IMR-90 (cell line): ENCODE data around the gene SEH1L. TPM values are rescaled to one million over a fixed set of nuclear protein-coding genes. Genes with fewer than 3 reads are reported as not detected.

Source experiments
- ATAC-seq: fragments of 200-7000 bp; cut with Tn5 transposase; 2 replicates; pipeline ENCODE4 v1.9.1; 2020; ENCODE audit warnings: low read depth, mild to moderate bottlenecking, moderate library complexity
- BruUV-seq: library from RNA; stranded (reverse); fragments of 400-500 nt; replicated peaks from 2 replicates; lab custom pipeline; 2021; lab: Mats Ljungman, UMichigan
- CTCF ChIA-PET: fragments of 300-600 bp; formaldehyde crosslinking; extraction: SDS; loops from one replicate; lab custom pipeline; 2021; ENCODE audit warnings: antibody characterized with exemption; lab: Yijun Ruan, JAX
- POLR2A ChIA-PET: fragments of 300-600 bp; sonication (Branson Sonifier 250); formaldehyde crosslinking; loops from one replicate; lab custom pipeline; 2022; ENCODE audit warnings: antibody characterized with exemption; ENCODE audit not compliant: unreplicated experiment; lab: Charles Lee
- DNase-seq: peaks from one replicate; pipeline ENCODE4 v3.0.0; 2013
- H2AFZ ChIP-seq: replicated peaks from 2 replicates; pipeline ENCODE3; 2013; ENCODE audit warnings: low read length, mild to moderate bottlenecking; ENCODE audit not compliant: poor library complexity
- H2AK5ac ChIP-seq: 2 replicates; pipeline ENCODE4 v1.6.1; 2013; ENCODE audit warnings: low read depth, low read length, inconsistent platforms
- H2AK9ac ChIP-seq: replicated peaks from 2 replicates; pipeline ENCODE3; 2013; ENCODE audit warnings: mild to moderate bottlenecking, low read depth, low read length, moderate library complexity; ENCODE audit not compliant: poor library complexity
- H2BK120ac ChIP-seq: 2 replicates; pipeline ENCODE4 v1.6.1; 2013; ENCODE audit warnings: low read depth, low read length, inconsistent platforms
- H2BK15ac ChIP-seq: 3 replicates; pipeline ENCODE4 v1.6.1; 2013; ENCODE audit warnings: low read depth, low read length, inconsistent platforms
- H2BK20ac ChIP-seq: 2 replicates; pipeline ENCODE4 v1.6.1; 2013; ENCODE audit warnings: low read depth, mild to moderate bottlenecking, inconsistent platforms, low read length, moderate library complexity
- H2BK5ac ChIP-seq: 2 replicates; pipeline ENCODE4 v1.6.1; 2013; ENCODE audit warnings: mild to moderate bottlenecking, low read depth, low read length, inconsistent platforms; ENCODE audit not compliant: poor library complexity, severe bottlenecking
- H3K14ac ChIP-seq: replicated peaks from 2 replicates; pipeline ENCODE4 v1.6.1; 2013; ENCODE audit warnings: low read depth, low read length, inconsistent platforms
- H3K18ac ChIP-seq: 2 replicates; pipeline ENCODE4 v1.6.1; 2013; ENCODE audit warnings: low read depth, low read length, control low read depth
- H3K23ac ChIP-seq: 2 replicates; pipeline ENCODE4 v1.6.1; 2013; ENCODE audit warnings: low read depth, low read length, inconsistent platforms
- H3K27ac ChIP-seq: 2 replicates; pipeline ENCODE4 v1.5.1; 2013; ENCODE audit warnings: mild to moderate bottlenecking, control low read depth, low read length; ENCODE audit not compliant: insufficient read depth
- H3K27me3 ChIP-seq: 2 replicates; pipeline ENCODE4 v1.6.1; 2013; ENCODE audit warnings: low read length; ENCODE audit not compliant: control insufficient read depth, insufficient read depth
- H3K36me3 ChIP-seq: 2 replicates; pipeline ENCODE4 v1.6.1; 2013; ENCODE audit warnings: low read length, mixed read lengths; ENCODE audit not compliant: control insufficient read depth, insufficient read depth
- H3K4ac ChIP-seq: 2 replicates; pipeline ENCODE4 v1.6.1; 2013; ENCODE audit warnings: low read depth, low read length, inconsistent platforms
- H3K4me1 ChIP-seq: 2 replicates; pipeline ENCODE4 v1.6.1; 2013; ENCODE audit warnings: low read length, mixed read lengths; ENCODE audit not compliant: control insufficient read depth, insufficient read depth
- H3K4me2 ChIP-seq: 2 replicates; pipeline ENCODE4 v1.6.1; 2013; ENCODE audit warnings: low read depth, mild to moderate bottlenecking, control low read depth, low read length, moderate library complexity
- H3K4me3 ChIP-seq: 2 replicates; pipeline ENCODE4 v1.5.1; 2013; ENCODE audit warnings: low read depth, mild to moderate bottlenecking, control low read depth, low read length, moderate library complexity; ENCODE audit not compliant: insufficient read depth
- H3K56ac ChIP-seq: 2 replicates; pipeline ENCODE4 v1.6.1; 2013; ENCODE audit warnings: low read length, inconsistent platforms; ENCODE audit not compliant: insufficient read depth; ENCODE audit errors: extremely low read depth
- H3K79me1 ChIP-seq, 2 experiments: 2 replicates each; pipeline ENCODE4 v1.6.1; 2013; ENCODE audit warnings: low read length in 2 of 2, inconsistent platforms in 1 of 2, low read depth in 1 of 2
- H3K9ac ChIP-seq: 2 replicates; pipeline ENCODE4 v1.6.1; 2013; ENCODE audit warnings: low read depth, low read length, control low read depth
- H3K9me1 ChIP-seq: 2 replicates; pipeline ENCODE4 v1.6.1; 2013; ENCODE audit warnings: low read length, inconsistent platforms; ENCODE audit not compliant: insufficient read depth
- H3K9me3 ChIP-seq: 2 replicates; pipeline ENCODE4 v1.6.1; 2013; ENCODE audit warnings: low read length; ENCODE audit not compliant: control insufficient read depth, insufficient read depth
- H4K20me1 ChIP-seq: 2 replicates; pipeline ENCODE4 v1.6.1; 2013; ENCODE audit warnings: low read length, inconsistent platforms; ENCODE audit not compliant: insufficient read depth
- H4K5ac ChIP-seq: 2 replicates; pipeline ENCODE4 v1.6.1; 2013; ENCODE audit warnings: mild to moderate bottlenecking, low read depth, low read length, control low read depth
- H4K8ac ChIP-seq, 2 experiments: 2 replicates each; pipeline ENCODE4 v1.6.1; 2013; ENCODE audit warnings: low read depth in 2 of 2, low read length in 2 of 2, control low read depth in 1 of 2, inconsistent platforms in 1 of 2
- H4K91ac ChIP-seq: 2 replicates; pipeline ENCODE4 v1.6.1; 2013; ENCODE audit warnings: low read depth, low read length, inconsistent platforms; ENCODE audit not compliant: insufficient read depth
- BHLHE40 ChIP-seq: fragments of 150-350 bp; IDR thresholded peaks from 2 replicates; pipeline ENCODE4 v1.6.1; 2016; ENCODE audit warnings: mild to moderate bottlenecking, low read depth, low read length
- CHD1 ChIP-seq: IDR thresholded peaks from 2 replicates; pipeline ENCODE4 v1.6.1; 2012; ENCODE audit warnings: low read depth, low read length, improper control_type of control experiment
- CTCF ChIP-seq: conservative IDR thresholded peaks from 2 replicates; pipeline ENCODE4 v1.5.1; 2012; ENCODE audit warnings: mild to moderate bottlenecking, low read depth, low read length, improper control_type of control experiment
- FOS ChIP-seq: fragments of 150-350 bp; IDR thresholded peaks from 2 replicates; pipeline ENCODE4 v1.6.1; 2016; ENCODE audit warnings: low read depth, low read length
- MAFK ChIP-seq: IDR thresholded peaks from 2 replicates; pipeline ENCODE4 v1.6.1; 2012; ENCODE audit warnings: low read depth, low read length, improper control_type of control experiment
- MAZ ChIP-seq: IDR thresholded peaks from 2 replicates; pipeline ENCODE4 v1.6.1; 2012; ENCODE audit warnings: low read depth, mild to moderate bottlenecking, low read length, improper control_type of control experiment, moderate library complexity, borderline replicate concordance
- POLR2A ChIP-seq: IDR thresholded peaks from 2 replicates; pipeline ENCODE4 v1.6.1; 2012; ENCODE audit warnings: mild to moderate bottlenecking, low read depth, low read length
- WGBS, 2 experiments: methylation state at CpG; one replicate each; pipeline versions ENCODE4 v1.1.5 to v1.1.7; 2013; ENCODE audit warnings: missing lambda C conversion rate in 2 of 2; ENCODE audit not compliant: insufficient read length in 1 of 2; ENCODE audit errors: extremely low coverage in 2 of 2; 5-methylcytosine and 5-hydroxymethylcytosine counted together
- dilution Hi-C: fragments of 300-500 bp; cut with HindIII; formaldehyde crosslinking; loops from one replicate; pipeline ENCODE4 v1.14.3; 2018; ENCODE audit warnings: low sequenced_read_pairs; ENCODE audit not compliant: unreplicated experiment
- in situ Hi-C: fragments of 300-500 bp; cut with MboI; formaldehyde crosslinking; loops from 3 replicates; pipeline ENCODE4 v1.14.3; 2019; ENCODE audit warnings: low sequenced_read_pairs, inconsistent platforms, mixed read lengths
- intact Hi-C: fragments of 100-400 bp; cut with micrococcal nuclease; formaldehyde crosslinking; loops from 2 replicates; pipeline ENCODE4 v1.10.0; 2022
- polyA plus RNA-seq, 3 experiments: library from polyadenylated mRNA; depleted of rRNA; stranded (reverse); fragments of >200 nt; gene quantifications; 2 replicates each; pipeline ENCODE4 v1.2.3, GENCODE V29; 2012; ENCODE audit warnings: low replicate concordance in 1 of 3
- total RNA-seq: library from RNA; depleted of rRNA; stranded (reverse); fragments of >200 nt; gene quantifications from 2 replicates; pipeline ENCODE4 v1.2.3, GENCODE V29; 2012
- TF ChIP-seq, protein P1 (sequence below): fragments of 150-350 bp; IDR thresholded peaks from 2 replicates; pipeline ENCODE4 v1.6.1; 2016; ENCODE audit warnings: low read depth, mild to moderate bottlenecking, low read length, moderate library complexity, borderline replicate concordance

The SEH1L gene
- total and polyA plus RNA-seq, 2 of the 4 experiments (the other 2 are of a cell fraction): 27.6 to 45.5 TPM

- no peak overlapping the region for H3K4ac ChIP-seq
- H4K8ac ChIP-seq: no peak overlapping the region
- H3K23ac ChIP-seq: no peak overlapping the region; the same call in 1 of the 2 replicates
- no peaks in the 10 kb centered on the region for H3K27me3 ChIP-seq
- H2BK5ac ChIP-seq: no peak overlapping the region
- BruUV-seq: no TSS peak
- H4K20me1 ChIP-seq: peaks cover 4% of the 10 kb centered on the region; the same call in 1 of the 2 replicates
- H3K18ac ChIP-seq: no peak overlapping the region
- H2BK120ac ChIP-seq: no peak overlapping the region
- in situ Hi-C loops: loop anchor here (25.0 kb wide), 1 partner anchor 630 kb away; no protein-coding TSS in a partner anchor
- no peak overlapping the region for H4K91ac ChIP-seq
- no peak overlapping the region for H3K9ac ChIP-seq
- H2BK15ac ChIP-seq: no peak overlapping the region
- intact Hi-C loops: loop anchor here (10.0 kb wide), 1 partner anchor 528 kb away; no protein-coding TSS in a partner anchor
- H2AK9ac ChIP-seq: no peak overlapping the region
- no peak overlapping the region for H4K5ac ChIP-seq
- H3K4me1 ChIP-seq: no peaks in the 10 kb centered on the region
- peaks cover 11% of the 10 kb centered on the region; the same call in 1 of the 2 replicates for H3K9me1 ChIP-seq
- TF ChIP-seq CHD1 (no peak), MAFK (no peak), BHLHE40 (no peak), POLR2A (no peak), MAZ (no peak), FOS (no peak), CTCF (no peak)
- TF ChIP-seq, protein P1, sequence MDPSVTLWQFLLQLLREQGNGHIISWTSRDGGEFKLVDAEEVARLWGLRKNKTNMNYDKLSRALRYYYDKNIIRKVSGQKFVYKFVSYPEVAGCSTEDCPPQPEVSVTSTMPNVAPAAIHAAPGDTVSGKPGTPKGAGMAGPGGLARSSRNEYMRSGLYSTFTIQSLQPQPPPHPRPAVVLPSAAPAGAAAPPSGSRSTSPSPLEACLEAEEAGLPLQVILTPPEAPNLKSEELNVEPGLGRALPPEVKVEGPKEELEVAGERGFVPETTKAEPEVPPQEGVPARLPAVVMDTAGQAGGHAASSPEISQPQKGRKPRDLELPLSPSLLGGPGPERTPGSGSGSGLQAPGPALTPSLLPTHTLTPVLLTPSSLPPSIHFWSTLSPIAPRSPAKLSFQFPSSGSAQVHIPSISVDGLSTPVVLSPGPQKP: no peak
- no peak overlapping the region for H3K4me3 ChIP-seq
- whole genome bisulfite sequencing, 2 experiments: no CpG with 5 or more reads among the region's 2 CpGs
- no peaks in the 10 kb centered on the region for H3K9me3 ChIP-seq
- DNase-seq (no peak), ATAC-seq (no peak)
- H3K27ac ChIP-seq: no peak overlapping the region
- H3K36me3 ChIP-seq: peaks cover 18% of the 10 kb centered on the region
- peaks cover 29 to 37% of the 10 kb centered on the region in 2 experiments for H3K79me1 ChIP-seq
- CTCF ChIA-PET: interaction anchor here (0.6 kb wide), 1 partner anchor 9 kb away, joined by 4 read pairs; no protein-coding TSS in a partner anchor
- H3K4me2 ChIP-seq: no peak overlapping the region
- dilution Hi-C loops: no loop called here
- H3K14ac ChIP-seq: no peak overlapping the region
- no peak overlapping the region for H2AK5ac ChIP-seq
- H2AFZ ChIP-seq: no peak overlapping the region
- H2BK20ac ChIP-seq: no peak overlapping the region
- no peak overlapping the region for H3K56ac ChIP-seq
- POLR2A ChIA-PET: no interaction called here
Observed at GRCh38 chr18:13007248-13007560, 59.4 kb downstream of the SEH1L start.
